Measurements from ENCODE around the gene SLC2A9.
A peak's percentile ranks its signal among the peaks of the same experiment; 100 is the strongest.

SLC2A9 gene

GRCh38 chr4:10020106-10020505 is 1.2 kb downstream of the SLC2A9 start:
- DNase-seq (ENCODE audit: low spot score) = no peak

GRCh38 chr4:10019521-10020051 is 1.7 kb downstream of the SLC2A9 start:
- DNase-seq (ENCODE audit: low spot score) = no peak

- DNase-seq (ENCODE audit: low spot score) = peak; percentile 84
These were observed 2.4 kb downstream of the SLC2A9 start for GRCh38 chr4:10018818-10019461.

GRCh38 chr4:10017037-10017893 is 4.0 kb downstream of the SLC2A9 start:
- DNase-seq (ENCODE audit: low spot score) = no peak

GRCh38 chr4:10016169-10016568 is 5.1 kb downstream of the SLC2A9 start:
- no peak for DNase-seq (ENCODE audit: low spot score)

- DNase-seq (ENCODE audit: low spot score) = peak; percentile 33
These were observed 6.0 kb downstream of the SLC2A9 start for GRCh38 chr4:10015140-10015753.

GRCh38 chr4:10013722-10014121 is 7.6 kb downstream of the SLC2A9 start:
- DNase-seq (ENCODE audit: low spot score) = peak; percentile 18

GRCh38 chr4:10011885-10012284 is 9.4 kb downstream of the SLC2A9 start:
- no peak for DNase-seq (ENCODE audit: low spot score)

- no peak for DNase-seq (ENCODE audit: low spot score)
These were observed 10.0 kb downstream of the SLC2A9 start for GRCh38 chr4:10011277-10011676.

- DNase-seq (ENCODE audit: low spot score) = no peak
These were observed 11.3 kb downstream of the SLC2A9 start for GRCh38 chr4:10009861-10010500.

GRCh38 chr4:10008609-10009005 is 12.7 kb downstream of the SLC2A9 start:
- no peak for DNase-seq (ENCODE audit: low spot score)

- no peak for DNase-seq (ENCODE audit: low spot score)
These were observed 13.3 kb downstream of the SLC2A9 start for GRCh38 chr4:10007793-10008608.

- DNase-seq (ENCODE audit: low spot score) = no peak
These were observed 13.9 kb downstream of the SLC2A9 start for GRCh38 chr4:10007436-10007740.

GRCh38 chr4:10006601-10007435 is 14.5 kb downstream of the SLC2A9 start:
- peak; percentile 80 for DNase-seq (ENCODE audit: low spot score)

GRCh38 chr4:10006231-10006600 is 15.1 kb downstream of the SLC2A9 start:
- no peak for DNase-seq (ENCODE audit: low spot score)

GRCh38 chr4:10005632-10006031 is 15.7 kb downstream of the SLC2A9 start:
- no peak for DNase-seq (ENCODE audit: low spot score)

- no peak for DNase-seq (ENCODE audit: low spot score)
These were observed 17.6 kb downstream of the SLC2A9 start for GRCh38 chr4:10003666-10004065.

- no peak for DNase-seq (ENCODE audit: low spot score)
These were observed 19.0 kb downstream of the SLC2A9 start for GRCh38 chr4:10002278-10002677.

GRCh38 chr4:10001757-10002156 is 19.5 kb downstream of the SLC2A9 start:
- DNase-seq (ENCODE audit: low spot score) = no peak

GRCh38 chr4:9999956-10000561 is 21.2 kb downstream of the SLC2A9 start:
- no peak for DNase-seq (ENCODE audit: low spot score)

Data from SW480 (cell line).